B cell (primary cell): Measurements from ENCODE around the gene TMEM151A. TPM values are rescaled to one million over a fixed set of nuclear protein-coding genes. Genes with fewer than 3 reads are reported as not detected.

Experiments used
- ATAC-seq: fragments of 200-7000 bp; cut with Tn5 transposase; one replicate; pipeline ENCODE4 v1.10.0; 2021; ENCODE audit warnings: low read depth, mild to moderate bottlenecking, moderate number of reproducible peaks, moderate library complexity
- CTCF ChIA-PET: fragments of 350-600 bp; sonication (Branson Sonifier 250); formaldehyde crosslinking; loops from one replicate; lab custom pipeline; 2021; ENCODE audit warnings: antibody characterized with exemption, inconsistent platforms; lab: Charles Lee
- POLR2A ChIA-PET: fragments of 350-600 bp; sonication (Branson Sonifier 250); formaldehyde crosslinking; loops from one replicate; lab custom pipeline; 2021; ENCODE audit warnings: antibody characterized with exemption; lab: Charles Lee
- DNase-seq: peaks from one replicate; pipeline ENCODE4 v3.0.0; 2013
- H2AFZ ChIP-seq: 2 replicates; pipeline ENCODE4 v1.6.1; 2012; ENCODE audit warnings: mild to moderate bottlenecking, low read depth, low read length; ENCODE audit not compliant: insufficient read depth, poor library complexity, severe bottlenecking
- H3K27ac ChIP-seq, 2 donors: 1 replicate in 1 of 2; 2 replicates in 1 of 2; pipeline ENCODE4 v1.5.1; 2012 to 2013; ENCODE audit warnings: low read length in 2 of 2, mild to moderate bottlenecking in 2 of 2, moderate library complexity in 1 of 2
- H3K27me3 ChIP-seq, 4 experiments: fragments of 200-600 bp in 1 of 4; sonication (generic) in 1 of 4; replicated peaks in 1 of 4; 1 replicate in 2 of 4; 2 replicates in 2 of 4; pipeline versions ENCODE4 v1.6.1 to v1.7.0; 2013 to 2016; ENCODE audit warnings: low read length in 3 of 4, mild to moderate bottlenecking in 2 of 4, mixed read lengths in 1 of 4, moderate library complexity in 1 of 4; ENCODE audit not compliant: insufficient read depth in 4 of 4, control insufficient read depth in 3 of 4; ENCODE audit errors: control extremely low read depth in 1 of 4
- H3K36me3 ChIP-seq, 2 experiments: replicated peaks in 1 of 2; 1 replicate in 1 of 2; 2 replicates in 1 of 2; pipeline versions ENCODE4 v1.6.1 to v1.7.1; 2013; ENCODE audit warnings: low read length in 1 of 2; ENCODE audit not compliant: insufficient read depth in 2 of 2, control insufficient read depth in 1 of 2; ENCODE audit errors: control extremely low read depth in 1 of 2, extremely low read depth in 1 of 2
- H3K4me1 ChIP-seq, 2 donors: fragments of 200-600 bp in 1 of 2; sonication (generic) in 1 of 2; 1 replicate in 1 of 2; 2 replicates in 1 of 2; pipeline versions ENCODE4 v1.5.1 to v1.6.1; 2013 to 2017; ENCODE audit warnings: low read length in 2 of 2; ENCODE audit not compliant: control insufficient read depth in 2 of 2, insufficient read depth in 2 of 2
- H3K4me2 ChIP-seq: replicated peaks from 2 replicates; pipeline ENCODE3; 2012; ENCODE audit warnings: mild to moderate bottlenecking, low read depth, low read length; ENCODE audit not compliant: poor library complexity, severe bottlenecking
- H3K4me3 ChIP-seq, 5 experiments: fragments of 200-600 bp in 1 of 5; sonication (generic) in 1 of 5; 1 replicate in 3 of 5; 2 replicates in 2 of 5; pipeline versions ENCODE4 v1.5.1 to v1.7.0; 2011 to 2016; ENCODE audit warnings: low read length in 4 of 5, mild to moderate bottlenecking in 4 of 5, low read depth in 2 of 5, control low read depth in 1 of 5, moderate library complexity in 1 of 5; ENCODE audit not compliant: insufficient read depth in 1 of 5; ENCODE audit errors: control extremely low read depth in 1 of 5, extremely low read depth in 1 of 5
- H3K79me2 ChIP-seq: fragments of 200-600 bp; sonication (generic); one replicate; pipeline ENCODE4 v1.6.0; 2016; ENCODE audit warnings: low read length; ENCODE audit not compliant: control insufficient read depth, insufficient read depth
- H3K9ac ChIP-seq: fragments of 200-600 bp; sonication (generic); 2 replicates; pipeline ENCODE4 v1.6.1; 2017; ENCODE audit warnings: mild to moderate bottlenecking, low read length, moderate library complexity
- H3K9me3 ChIP-seq, 3 donors: one replicate each; pipeline versions ENCODE4 v1.6.1 to v1.7.1; 2013; ENCODE audit warnings: low read length in 2 of 3; ENCODE audit not compliant: control insufficient read depth in 2 of 3, insufficient read depth in 1 of 3; ENCODE audit errors: control extremely low read depth in 1 of 3
- H4K20me1 ChIP-seq: 2 replicates; pipeline ENCODE4 v1.6.0; 2012; ENCODE audit warnings: mild to moderate bottlenecking, low read length; ENCODE audit not compliant: insufficient read depth, control insufficient read depth, poor library complexity, severe bottlenecking
- H3K27ac Mint-ChIP-seq: one replicate; pipeline ENCODE4 v1.8.0; 2021; ENCODE audit warnings: mixed read lengths
- H3K27me3 Mint-ChIP-seq: one replicate; pipeline ENCODE4 v1.8.0; 2021; ENCODE audit warnings: mixed read lengths
- H3K4me1 Mint-ChIP-seq: one replicate; pipeline ENCODE4 v1.8.0; 2021; ENCODE audit warnings: mixed read lengths
- H3K4me3 Mint-ChIP-seq: one replicate; pipeline ENCODE4 v1.8.0; 2021; ENCODE audit warnings: mixed read lengths
- H3K9me3 Mint-ChIP-seq: one replicate; pipeline ENCODE4 v1.8.0; 2022; ENCODE audit warnings: mixed read lengths; ENCODE audit not compliant: insufficient read depth
- EZH2 ChIP-seq: IDR thresholded peaks from 2 replicates; pipeline ENCODE4 v1.6.1; 2012; ENCODE audit warnings: borderline replicate concordance, low read depth, mild to moderate bottlenecking, moderate library complexity, low read length; ENCODE audit not compliant: insufficient read depth, poor library complexity, severe bottlenecking
- WGBS: methylation state at CpG from one replicate; pipeline ENCODE4 v1.1.5; 2013; ENCODE audit warnings: missing lambda C conversion rate; ENCODE audit not compliant: insufficient coverage; 5-methylcytosine and 5-hydroxymethylcytosine counted together
- intact Hi-C: fragments of 100-400 bp; cut with micrococcal nuclease; formaldehyde crosslinking; loops from one replicate; pipeline ENCODE4 v1.10.0; 2022
- polyA plus RNA-seq: library from polyadenylated mRNA; depleted of rRNA; stranded (reverse); fragments of >200 nt; gene quantifications from 2 replicates; pipeline ENCODE4 v1.2.3, GENCODE V29; 2012
- total RNA-seq, 2 donors: library from RNA; stranded (reverse); fragments of 120-200 nt in 1 of 2; gene quantifications; 1 replicate in 1 of 2; 2 replicates in 1 of 2; pipeline versions ENCODE4 v1.2.3 to v1.2.4, GENCODE V29; 2013 to 2022
- TF ChIP-seq, protein P1 (sequence below): fragments of 200-600 bp; IDR thresholded peaks from one replicate; pipeline ENCODE4 v1.8.0; 2022; ENCODE audit warnings: antibody characterized with exemption, mild to moderate bottlenecking

Gene TMEM151A
- total and polyA plus RNA-seq, 2 donors (not counting 1 experiment from before 2014, with no cell fraction given), result 0.17 to 1.1 TPM

DNA sequence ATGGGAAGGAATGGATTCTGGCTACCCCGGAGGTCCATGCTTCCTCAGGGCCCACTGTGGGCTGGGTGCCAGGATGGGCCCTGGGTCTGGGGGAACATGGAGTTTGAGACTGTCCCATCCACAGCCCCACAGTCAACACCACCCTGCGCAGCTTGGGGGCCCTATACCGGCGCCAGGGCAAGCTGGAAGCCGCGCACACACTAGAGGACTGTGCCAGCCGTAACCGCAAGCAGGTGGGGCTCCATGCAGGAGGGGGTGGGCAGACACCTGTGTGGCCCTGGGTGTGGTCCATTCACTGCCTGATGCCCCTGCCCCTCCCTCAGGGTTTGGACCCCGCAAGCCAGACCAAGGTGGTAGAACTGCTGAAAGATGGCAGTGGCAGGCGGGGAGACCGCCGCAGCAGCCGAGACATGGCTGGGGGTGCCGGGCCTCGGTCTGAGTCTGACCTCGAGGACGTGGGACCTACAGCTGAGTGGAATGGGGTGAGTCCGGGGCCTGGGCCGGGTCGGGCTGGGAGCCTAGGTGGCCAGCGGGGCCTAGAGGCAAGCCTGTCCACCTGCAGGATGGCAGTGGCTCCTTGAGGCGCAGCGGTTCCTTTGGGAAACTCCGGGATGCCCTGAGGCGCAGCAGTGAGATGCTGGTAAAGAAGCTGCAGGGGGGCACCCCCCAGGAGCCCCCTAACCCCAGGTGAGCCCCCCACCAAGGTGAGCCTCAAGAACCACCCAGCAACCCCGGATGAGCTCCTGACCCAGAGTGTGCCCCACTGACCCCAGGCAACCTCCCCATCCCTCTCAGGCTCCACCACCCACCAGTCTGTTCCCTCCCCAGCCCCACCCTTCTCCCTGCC is 25.9 kb upstream of the TMEM151A start:
- DNase-seq, result no peak
- H3K4me1 ChIP-seq, result peaks cover 14 to 27% of the 10 kb centered on the region in 2 donors
- H3K4me2 ChIP-seq, result no peak overlapping the region
- intact Hi-C loops, result loop anchor here (5.0 kb wide), 2 partner anchors 408 to 553 kb away; partner anchors contain the start of genes CFL1 and KAT5
- no peaks in the 10 kb centered on the region for H3K9me3 ChIP-seq
- Mint-ChIP-seq H3K27ac (no peak overlapping the region), H3K4me1 (peaks cover 26% of the 10 kb centered on the region), H3K4me3 (no peak overlapping the region), H3K9me3 (no peaks in the 10 kb centered on the region), H3K27me3 (no peaks in the 10 kb centered on the region)
- 98% methylated on average over 19 of the region's 26 CpGs for WGBS
- peaks cover 12% of the 10 kb centered on the region for H4K20me1 ChIP-seq
- no peak overlapping the region for H3K27ac ChIP-seq
- H3K36me3 ChIP-seq, result peaks cover 0 to 45% of the 10 kb centered on the region in 2 experiments
- H3K79me2 ChIP-seq, result peaks cover 24% of the 10 kb centered on the region
- H3K9ac ChIP-seq, result no peak overlapping the region
- no peak for ATAC-seq
- ChIA-PET CTCF (interaction anchor here (1.1 kb wide), 1 partner anchor 46 kb away, joined by 4 read pairs; no protein-coding TSS in a partner anchor), POLR2A (interaction anchor here (1.0 kb wide), 1 partner anchor 12 kb away, joined by 8 read pairs; no protein-coding TSS in a partner anchor)
- no peak for TF ChIP-seq EZH2
- TF ChIP-seq, protein P1, sequence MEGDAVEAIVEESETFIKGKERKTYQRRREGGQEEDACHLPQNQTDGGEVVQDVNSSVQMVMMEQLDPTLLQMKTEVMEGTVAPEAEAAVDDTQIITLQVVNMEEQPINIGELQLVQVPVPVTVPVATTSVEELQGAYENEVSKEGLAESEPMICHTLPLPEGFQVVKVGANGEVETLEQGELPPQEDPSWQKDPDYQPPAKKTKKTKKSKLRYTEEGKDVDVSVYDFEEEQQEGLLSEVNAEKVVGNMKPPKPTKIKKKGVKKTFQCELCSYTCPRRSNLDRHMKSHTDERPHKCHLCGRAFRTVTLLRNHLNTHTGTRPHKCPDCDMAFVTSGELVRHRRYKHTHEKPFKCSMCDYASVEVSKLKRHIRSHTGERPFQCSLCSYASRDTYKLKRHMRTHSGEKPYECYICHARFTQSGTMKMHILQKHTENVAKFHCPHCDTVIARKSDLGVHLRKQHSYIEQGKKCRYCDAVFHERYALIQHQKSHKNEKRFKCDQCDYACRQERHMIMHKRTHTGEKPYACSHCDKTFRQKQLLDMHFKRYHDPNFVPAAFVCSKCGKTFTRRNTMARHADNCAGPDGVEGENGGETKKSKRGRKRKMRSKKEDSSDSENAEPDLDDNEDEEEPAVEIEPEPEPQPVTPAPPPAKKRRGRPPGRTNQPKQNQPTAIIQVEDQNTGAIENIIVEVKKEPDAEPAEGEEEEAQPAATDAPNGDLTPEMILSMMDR, result no peak
- no peak overlapping the region for H3K4me3 ChIP-seq
- no peak overlapping the region for H2AFZ ChIP-seq
- no peaks in the 10 kb centered on the region for H3K27me3 ChIP-seq
